Uterus (tissue), 2 donors: ENCODE results near the gene LRTM2.

Source experiments
- POLR2A ChIP-seq, 2 donors: fragments of 450-650 bp; IDR thresholded peaks; one replicate each; pipeline ENCODE4 v1.6.1; 2016; ENCODE audit warnings: antibody characterized with exemption in 2 of 2, mild to moderate bottlenecking in 1 of 2, moderate library complexity in 1 of 2
- TF ChIP-seq, protein P1 (sequence below), 4 experiments: fragments of 200-600 bp in 2 of 4; fragments of 450-650 bp in 2 of 4; sonication (generic) in 2 of 4; IDR thresholded peaks; one replicate each; pipeline ENCODE4 v1.5.1; 2016 to 2019; ENCODE audit warnings: antibody characterized with exemption in 4 of 4, mild to moderate bottlenecking in 2 of 4, moderate library complexity in 1 of 4

DNA sequence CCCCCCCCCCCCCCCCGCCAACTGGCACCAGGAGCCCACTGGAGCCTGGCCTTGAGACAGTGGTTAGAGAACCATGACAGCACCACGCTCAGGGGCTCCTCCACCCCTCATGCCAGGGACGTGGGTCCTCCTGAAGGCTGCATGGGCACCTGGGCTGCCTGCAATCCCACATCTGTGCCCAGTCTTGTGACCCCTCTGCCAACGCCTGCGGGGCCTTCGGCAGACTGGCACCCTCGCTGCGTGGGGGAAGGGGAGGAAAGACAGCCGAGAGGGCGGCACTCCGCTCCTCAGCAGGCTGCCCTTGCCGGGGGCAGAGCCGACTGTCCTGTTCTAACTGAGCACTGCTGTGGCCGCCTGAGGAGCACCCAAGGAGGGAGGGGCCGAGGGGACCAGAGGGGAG, 6.0 kb downstream of the LRTM2 start:
- no peak for TF ChIP-seq POLR2A (IDR thresholded peaks at IDR 0.05)
- TF ChIP-seq, protein P1, sequence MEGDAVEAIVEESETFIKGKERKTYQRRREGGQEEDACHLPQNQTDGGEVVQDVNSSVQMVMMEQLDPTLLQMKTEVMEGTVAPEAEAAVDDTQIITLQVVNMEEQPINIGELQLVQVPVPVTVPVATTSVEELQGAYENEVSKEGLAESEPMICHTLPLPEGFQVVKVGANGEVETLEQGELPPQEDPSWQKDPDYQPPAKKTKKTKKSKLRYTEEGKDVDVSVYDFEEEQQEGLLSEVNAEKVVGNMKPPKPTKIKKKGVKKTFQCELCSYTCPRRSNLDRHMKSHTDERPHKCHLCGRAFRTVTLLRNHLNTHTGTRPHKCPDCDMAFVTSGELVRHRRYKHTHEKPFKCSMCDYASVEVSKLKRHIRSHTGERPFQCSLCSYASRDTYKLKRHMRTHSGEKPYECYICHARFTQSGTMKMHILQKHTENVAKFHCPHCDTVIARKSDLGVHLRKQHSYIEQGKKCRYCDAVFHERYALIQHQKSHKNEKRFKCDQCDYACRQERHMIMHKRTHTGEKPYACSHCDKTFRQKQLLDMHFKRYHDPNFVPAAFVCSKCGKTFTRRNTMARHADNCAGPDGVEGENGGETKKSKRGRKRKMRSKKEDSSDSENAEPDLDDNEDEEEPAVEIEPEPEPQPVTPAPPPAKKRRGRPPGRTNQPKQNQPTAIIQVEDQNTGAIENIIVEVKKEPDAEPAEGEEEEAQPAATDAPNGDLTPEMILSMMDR (IDR thresholded peaks at IDR 0.05) = no peak
